WTC11 (cell line): ENCODE measurements around the gene CCDC152. TPM values are rescaled to one million over a fixed set of nuclear protein-coding genes. Genes with fewer than 3 reads are reported as not detected.

Experiments
- ATAC-seq: fragments of 200-7000 bp; cut with Tn5 transposase; 2 replicates; pipeline ENCODE4 v1.10.0; 2021; ENCODE audit warnings: mild to moderate bottlenecking, moderate library complexity
- CTCF ChIA-PET: fragments of 300-600 bp; sonication (Branson Sonifier 250); formaldehyde crosslinking; loops from one replicate; lab custom pipeline; 2021; ENCODE audit warnings: antibody characterized with exemption; lab: Charles Lee
- POLR2A ChIA-PET: fragments of 350-600 bp; sonication (Branson Sonifier 250); formaldehyde crosslinking; loops from one replicate; lab custom pipeline; 2021; ENCODE audit warnings: antibody characterized with exemption; lab: Charles Lee
- DNase-seq: peaks from one replicate; pipeline ENCODE4 v3.0.0; 2021; ENCODE audit warnings: low spot score
- H3K27ac Mint-ChIP-seq: 2 replicates; pipeline ENCODE4 v1.8.0; 2021; ENCODE audit warnings: mixed read lengths
- H3K27me3 Mint-ChIP-seq: 2 replicates; pipeline ENCODE4 v1.8.0; 2021; ENCODE audit warnings: low read depth, mild to moderate bottlenecking, moderate library complexity, mixed read lengths
- H3K36me3 Mint-ChIP-seq: 2 replicates; pipeline ENCODE4 v1.8.0; 2021; ENCODE audit warnings: mixed read lengths
- H3K4me1 Mint-ChIP-seq: 2 replicates; pipeline ENCODE4 v1.8.0; 2022; ENCODE audit warnings: mixed read lengths
- H3K4me3 Mint-ChIP-seq: 2 replicates; pipeline ENCODE4 v1.8.0; 2021; ENCODE audit warnings: mild to moderate bottlenecking, moderate library complexity, mixed read lengths
- H3K9me3 Mint-ChIP-seq: 2 replicates; pipeline ENCODE4 v1.8.0; 2021; ENCODE audit warnings: mixed read lengths
- AFF4 ChIP-seq: sonication (generic); formaldehyde crosslinking; IDR thresholded peaks from 2 replicates; pipeline ENCODE4 v1.8.1; 2023; ENCODE audit warnings: mild to moderate bottlenecking, missing genetic modification reagents, borderline replicate concordance
- AR ChIP-seq: fragments of 250-450 bp; sonication (Bioruptor Pico); IDR thresholded peaks from 2 replicates; pipeline ENCODE4 v1.9.0; 2021; ENCODE audit warnings: mild to moderate bottlenecking
- ATF1 ChIP-seq: sonication (generic); formaldehyde crosslinking; IDR thresholded peaks from 2 replicates; pipeline ENCODE4 v1.8.1; 2023; ENCODE audit warnings: mild to moderate bottlenecking, moderate library complexity, missing genetic modification reagents
- ATF2 ChIP-seq: sonication (generic); formaldehyde crosslinking; IDR thresholded peaks from 2 replicates; pipeline ENCODE4 v1.8.1; 2022; ENCODE audit warnings: low read depth, missing genetic modification reagents, borderline replicate concordance
- ATF3 ChIP-seq: sonication (generic); formaldehyde crosslinking; conservative IDR thresholded peaks from 2 replicates; pipeline ENCODE4 v1.8.1; 2022; ENCODE audit warnings: mild to moderate bottlenecking, missing genetic modification reagents
- ELF4 ChIP-seq: sonication (generic); formaldehyde crosslinking; IDR thresholded peaks from 2 replicates; pipeline ENCODE4 v1.8.1; 2022; ENCODE audit warnings: low read depth, mild to moderate bottlenecking, moderate library complexity, missing genetic modification reagents
- EMX1 ChIP-seq: fragments of 250-450 bp; sonication (Bioruptor Pico); IDR thresholded peaks from 2 replicates; pipeline ENCODE4 v1.8.0; 2021; ENCODE audit warnings: mild to moderate bottlenecking
- ERG ChIP-seq: fragments of 250-450 bp; sonication (Bioruptor Pico); IDR thresholded peaks from 2 replicates; pipeline ENCODE4 v1.8.0; 2021; ENCODE audit warnings: mild to moderate bottlenecking
- GRHL2 ChIP-seq: fragments of 250-450 bp; sonication (Bioruptor Pico); IDR thresholded peaks from 2 replicates; pipeline ENCODE4 v1.8.0; 2022; ENCODE audit warnings: mild to moderate bottlenecking, moderate library complexity; ENCODE audit not compliant: insufficient replicate concordance, severe bottlenecking
- JAZF1 ChIP-seq: fragments of 250-450 bp; sonication (Bioruptor Pico); IDR thresholded peaks from 2 replicates; pipeline ENCODE4 v1.9.0; 2021; ENCODE audit warnings: moderate library complexity, mild to moderate bottlenecking, inconsistent platforms
- NFATC4 ChIP-seq: fragments of 250-450 bp; sonication (Bioruptor Pico); IDR thresholded peaks from 2 replicates; pipeline ENCODE4 v1.9.0; 2021; ENCODE audit warnings: mild to moderate bottlenecking
- NFYB ChIP-seq: sonication (generic); formaldehyde crosslinking; conservative IDR thresholded peaks from 2 replicates; pipeline ENCODE4 v1.8.0; 2022; ENCODE audit warnings: low read depth, missing genetic modification reagents
- PREB ChIP-seq: sonication (generic); formaldehyde crosslinking; IDR thresholded peaks from 2 replicates; pipeline ENCODE4 v1.8.1; 2022; ENCODE audit warnings: mild to moderate bottlenecking, missing genetic modification reagents, moderate library complexity, borderline replicate concordance
- PRRX2 ChIP-seq: fragments of 250-450 bp; sonication (Bioruptor Pico); IDR thresholded peaks from 2 replicates; pipeline ENCODE4 v1.8.0; 2021; ENCODE audit warnings: mild to moderate bottlenecking
- RORB ChIP-seq: fragments of 250-450 bp; sonication (Bioruptor Pico); IDR thresholded peaks from 2 replicates; pipeline ENCODE4 v1.9.0; 2021; ENCODE audit warnings: mild to moderate bottlenecking
- SP1 ChIP-seq: sonication (generic); formaldehyde crosslinking; conservative IDR thresholded peaks from 2 replicates; pipeline ENCODE4 v1.8.1; 2022; ENCODE audit warnings: missing genetic modification reagents
- TCF7 ChIP-seq: sonication (generic); formaldehyde crosslinking; IDR thresholded peaks from 2 replicates; pipeline ENCODE4 v1.8.0; 2022; ENCODE audit warnings: mild to moderate bottlenecking, low read depth, missing genetic modification reagents, moderate library complexity
- TEAD1 ChIP-seq: sonication (generic); formaldehyde crosslinking; IDR thresholded peaks from 2 replicates; pipeline ENCODE4 v1.8.0; 2022; ENCODE audit warnings: mild to moderate bottlenecking, missing genetic modification reagents
- USF2 ChIP-seq: sonication (generic); formaldehyde crosslinking; IDR thresholded peaks from 2 replicates; pipeline ENCODE4 v1.8.1; 2023; ENCODE audit warnings: mild to moderate bottlenecking, missing genetic modification reagents, moderate library complexity
- ZBTB43 ChIP-seq: sonication (generic); formaldehyde crosslinking; IDR thresholded peaks from 2 replicates; pipeline ENCODE4 v1.8.1; 2023; ENCODE audit warnings: mild to moderate bottlenecking, missing genetic modification reagents
- ZNF121 ChIP-seq: sonication (generic); formaldehyde crosslinking; IDR thresholded peaks from 2 replicates; pipeline ENCODE4 v1.8.0; 2023; ENCODE audit warnings: missing genetic modification reagents
- ZNF232 ChIP-seq: sonication (generic); formaldehyde crosslinking; IDR thresholded peaks from 2 replicates; pipeline ENCODE4 v1.8.0; 2022; ENCODE audit warnings: mild to moderate bottlenecking, missing genetic modification reagents
- ZNF263 ChIP-seq: sonication (generic); formaldehyde crosslinking; IDR thresholded peaks from 2 replicates; pipeline ENCODE4 v1.8.1; 2022; ENCODE audit warnings: low read depth, mild to moderate bottlenecking, moderate library complexity, missing genetic modification reagents
- ZNF512 ChIP-seq: sonication (generic); formaldehyde crosslinking; IDR thresholded peaks from 2 replicates; pipeline ENCODE4 v1.8.1; 2022; ENCODE audit warnings: missing genetic modification reagents, borderline replicate concordance
- total RNA-seq: library from RNA; stranded (reverse); gene quantifications from 3 replicates; pipeline ENCODE4 v1.2.3, GENCODE V29; 2021

CCDC152 gene
- total RNA-seq, 1 experiment from 2014 or later: 15.1 TPM

GRCh38 chr5:42768106-42768504, 11.5 kb downstream of the CCDC152 start (continued):
- TF ChIP-seq RORB (CRISPR knock-in tag) (no peak), AFF4 (CRISPR knock-in tag) (no peak), AR (CRISPR knock-in tag) (no peak), TEAD1 (no peak), ZNF263 (CRISPR knock-in tag) (no peak), NFATC4 (no peak), ERG (no peak), TCF7 (CRISPR knock-in tag) (no peak), ATF1 (no peak)
- TF ChIP-seq, all 79 proteins: peak for 0

- Mint-ChIP-seq H3K4me3 (no peak overlapping the region), H3K36me3 (peaks cover 9% of the 10 kb centered on the region; the same call in 1 of the 2 replicates), H3K27ac (no peak overlapping the region), H3K9me3 (no peaks in the 10 kb centered on the region), H3K4me1 (no peaks in the 10 kb centered on the region), H3K27me3 (no peaks in the 10 kb centered on the region)
- DNase-seq: no peak
- ChIA-PET CTCF (no interaction called here), POLR2A (no interaction called here)
- no peak for ATAC-seq
- TF ChIP-seq ATF2 (CRISPR knock-in tag) (no peak), ZNF232 (no peak), ZNF121 (CRISPR knock-in tag) (no peak), SP1 (CRISPR knock-in tag) (no peak), ZNF512 (CRISPR knock-in tag) (no peak), PRRX2 (CRISPR knock-in tag) (no peak), ZBTB43 (CRISPR knock-in tag) (no peak), ELF4 (CRISPR knock-in tag) (no peak), NFYB (no peak), USF2 (CRISPR knock-in tag) (no peak), JAZF1 (CRISPR knock-in tag) (no peak), EMX1 (no peak), ATF3 (CRISPR knock-in tag) (no peak), PREB (no peak), GRHL2 (no peak)
Measured at GRCh38 chr5:42770003-42770402, 13.4 kb downstream of the CCDC152 start.
